Breast epithelium (tissue), 3 donors: Measurements from ENCODE around the gene TBC1D14.

Experiments
- CTCF ChIP-seq, 3 donors: fragments of 450-650 bp; IDR thresholded peaks; one replicate each; pipeline ENCODE4 v1.5.1; 2016 to 2017; ENCODE audit warnings: antibody characterized with exemption in 3 of 3, mild to moderate bottlenecking in 3 of 3, moderate library complexity in 3 of 3
- POLR2A ChIP-seq: fragments of 450-650 bp; IDR thresholded peaks from one replicate; pipeline ENCODE4 v1.6.1; 2016; ENCODE audit warnings: antibody characterized with exemption, mild to moderate bottlenecking, moderate library complexity
- POLR2AphosphoS5 ChIP-seq, 3 donors: sonication (generic); formaldehyde crosslinking; IDR thresholded peaks; one replicate each; pipeline ENCODE4 v1.6.1; 2017; ENCODE audit warnings: antibody characterized with exemption in 3 of 3

- TF ChIP-seq CTCF (IDR thresholded peaks at IDR 0.05) = no peak
- no peak for TF ChIP-seq POLR2A
- no peak for TF ChIP-seq POLR2AphosphoS5 (IDR thresholded peaks at IDR 0.05)
These were observed 35.4 kb downstream of the TBC1D14 start for GRCh38 chr4:6945052-6945409.
